ENCODE measurements around the gene CLCA4. TPM values are rescaled to one million over a fixed set of nuclear protein-coding genes. Genes with fewer than 3 reads are reported as not detected.

The CLCA4 gene
- total and polyA plus RNA-seq, 2 experiments from 2014 or later = not detected

GRCh38 chr1:86537928-86538695, 8.8 kb upstream of the CLCA4 start:
- Histone ChIP-seq H2AFZ (no peak overlapping the region), H3K9me2 (ENCODE audit: insufficient read depth) (no peaks in the 10 kb centered on the region), H3K27ac (ENCODE audit: low read depth) (no peak overlapping the region), H4K20me1 (replicated peaks; ENCODE audit: insufficient read depth) (no peaks in the 10 kb centered on the region), H3K4me2 (no peak overlapping the region), H3K4me1 (ENCODE audit: insufficient read depth) (peaks cover 1% of the 10 kb centered on the region; the same call in 1 of the 2 replicates), H3F3A (replicated peaks; ENCODE audit: low read depth) (no peaks in the 10 kb centered on the region), H3K27me3 (ENCODE audit: insufficient read depth) (no peaks in the 10 kb centered on the region), H3K79me2 (replicated peaks; ENCODE audit: insufficient read depth) (no peaks in the 10 kb centered on the region), H3K4me3 (no peak overlapping the region), H3K36me3 (ENCODE audit: insufficient read depth) (no peaks in the 10 kb centered on the region)
- TF ChIP-seq STAT1 (IDR thresholded peaks at IDR 0.05; ENCODE audit: unreplicated experiment) = no peak
- TF ChIP-seq ZNF331 (CRISPR knock-in tag; IDR thresholded peaks at IDR 0.05; ENCODE audit: low read depth) = no peak
- TF ChIP-seq JUNB (IDR thresholded peaks at IDR 0.05; ENCODE audit: unreplicated experiment) = no peak
- Mint-ChIP-seq H3K9me3 (no peaks in the 10 kb centered on the region), H3K4me1 (peaks cover under 1% of the 10 kb centered on the region; the same call in 1 of the 3 replicates), H3K4me3 (no peak overlapping the region), H3K36me3 (ENCODE audit: low read depth) (no peaks in the 10 kb centered on the region), H3K27me3 (ENCODE audit: insufficient read depth, low read depth, poor library complexity) (no peaks in the 10 kb centered on the region), H3K27ac (no peak overlapping the region)
- ATAC-seq = no peak
- no peak for DNase-seq (ENCODE audit: low spot score)

DNA sequence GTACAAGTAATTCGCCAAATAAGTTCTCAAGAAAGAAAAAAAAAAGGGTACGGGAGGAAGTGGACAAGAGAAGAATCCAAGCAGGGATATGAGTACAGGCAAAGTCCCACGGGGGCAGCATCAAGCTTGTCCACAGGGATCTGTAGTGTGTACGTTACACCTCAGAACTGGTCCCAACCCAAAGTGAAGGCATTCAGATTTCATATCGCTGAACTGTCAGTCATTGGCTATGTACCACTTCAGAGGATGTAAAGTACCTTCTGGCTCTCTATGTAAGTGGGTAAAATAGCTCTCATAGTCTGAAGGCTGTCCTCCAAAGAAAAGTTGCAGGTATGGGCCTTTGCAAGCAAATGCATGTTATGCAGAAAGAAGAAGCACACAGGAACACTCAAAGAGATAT, 8.1 kb upstream of the CLCA4 start:
- Mint-ChIP-seq H3K9me3 (no peaks in the 10 kb centered on the region), H3K27ac (no peak overlapping the region), H3K36me3 (ENCODE audit: low read depth) (no peaks in the 10 kb centered on the region), H3K27me3 (ENCODE audit: insufficient read depth, low read depth, poor library complexity) (no peaks in the 10 kb centered on the region), H3K4me3 (no peak overlapping the region), H3K4me1 (peaks cover 3% of the 10 kb centered on the region; the same call in 1 of the 3 replicates)
- H2AFZ ChIP-seq = no peak overlapping the region
- no peaks in the 10 kb centered on the region for H3F3A ChIP-seq (replicated peaks; ENCODE audit: low read depth)
- H3K27ac ChIP-seq (ENCODE audit: low read depth) = no peak overlapping the region
- H3K4me3 ChIP-seq = no peak overlapping the region
- H3K27me3 ChIP-seq (ENCODE audit: insufficient read depth) = no peaks in the 10 kb centered on the region
- DNase-seq (ENCODE audit: low spot score) (no peak), ATAC-seq (no peak)
- no peaks in the 10 kb centered on the region for H4K20me1 ChIP-seq (replicated peaks; ENCODE audit: insufficient read depth)
- H3K4me1 ChIP-seq (ENCODE audit: insufficient read depth) = peaks cover 5% of the 10 kb centered on the region; the same call in 1 of the 2 replicates
- H3K36me3 ChIP-seq (ENCODE audit: insufficient read depth) = no peaks in the 10 kb centered on the region
- H3K79me2 ChIP-seq (replicated peaks; ENCODE audit: insufficient read depth) = no peaks in the 10 kb centered on the region
- H3K4me2 ChIP-seq = no peak overlapping the region
- H3K9me2 ChIP-seq (ENCODE audit: insufficient read depth) = no peaks in the 10 kb centered on the region
- TF ChIP-seq ZNF114 (CRISPR knock-in tag; IDR thresholded peaks at IDR 0.05) (no peak), ETS1 (IDR thresholded peaks at IDR 0.05) (no peak), ZNF462 (CRISPR knock-in tag; IDR thresholded peaks at IDR 0.05) (no peak), POLR2AphosphoS5 (IDR thresholded peaks at IDR 0.05; ENCODE audit: low read depth) (no peak), EZH2phosphoT487 (IDR thresholded peaks at IDR 0.05; ENCODE audit: unreplicated experiment) (no peak), NANOG (IDR thresholded peaks at IDR 0.05; ENCODE audit: borderline replicate concordance) (no peak), ZNF331 (CRISPR knock-in tag; IDR thresholded peaks at IDR 0.05; ENCODE audit: low read depth) (no peak), STAT1 (IDR thresholded peaks at IDR 0.05; ENCODE audit: unreplicated experiment) (no peak), CREB1 (CRISPR knock-in tag; IDR thresholded peaks at IDR 0.05; ENCODE audit: low read depth) (no peak)
- TF ChIP-seq, protein P1, sequence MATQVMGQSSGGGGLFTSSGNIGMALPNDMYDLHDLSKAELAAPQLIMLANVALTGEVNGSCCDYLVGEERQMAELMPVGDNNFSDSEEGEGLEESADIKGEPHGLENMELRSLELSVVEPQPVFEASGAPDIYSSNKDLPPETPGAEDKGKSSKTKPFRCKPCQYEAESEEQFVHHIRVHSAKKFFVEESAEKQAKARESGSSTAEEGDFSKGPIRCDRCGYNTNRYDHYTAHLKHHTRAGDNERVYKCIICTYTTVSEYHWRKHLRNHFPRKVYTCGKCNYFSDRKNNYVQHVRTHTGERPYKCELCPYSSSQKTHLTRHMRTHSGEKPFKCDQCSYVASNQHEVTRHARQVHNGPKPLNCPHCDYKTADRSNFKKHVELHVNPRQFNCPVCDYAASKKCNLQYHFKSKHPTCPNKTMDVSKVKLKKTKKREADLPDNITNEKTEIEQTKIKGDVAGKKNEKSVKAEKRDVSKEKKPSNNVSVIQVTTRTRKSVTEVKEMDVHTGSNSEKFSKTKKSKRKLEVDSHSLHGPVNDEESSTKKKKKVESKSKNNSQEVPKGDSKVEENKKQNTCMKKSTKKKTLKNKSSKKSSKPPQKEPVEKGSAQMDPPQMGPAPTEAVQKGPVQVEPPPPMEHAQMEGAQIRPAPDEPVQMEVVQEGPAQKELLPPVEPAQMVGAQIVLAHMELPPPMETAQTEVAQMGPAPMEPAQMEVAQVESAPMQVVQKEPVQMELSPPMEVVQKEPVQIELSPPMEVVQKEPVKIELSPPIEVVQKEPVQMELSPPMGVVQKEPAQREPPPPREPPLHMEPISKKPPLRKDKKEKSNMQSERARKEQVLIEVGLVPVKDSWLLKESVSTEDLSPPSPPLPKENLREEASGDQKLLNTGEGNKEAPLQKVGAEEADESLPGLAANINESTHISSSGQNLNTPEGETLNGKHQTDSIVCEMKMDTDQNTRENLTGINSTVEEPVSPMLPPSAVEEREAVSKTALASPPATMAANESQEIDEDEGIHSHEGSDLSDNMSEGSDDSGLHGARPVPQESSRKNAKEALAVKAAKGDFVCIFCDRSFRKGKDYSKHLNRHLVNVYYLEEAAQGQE (IDR thresholded peaks at IDR 0.05; ENCODE audit: unreplicated experiment) = no peak

All from GM23338 (cell line).